ENCODE data around the gene CGNL1.

CGNL1 gene

DNA sequence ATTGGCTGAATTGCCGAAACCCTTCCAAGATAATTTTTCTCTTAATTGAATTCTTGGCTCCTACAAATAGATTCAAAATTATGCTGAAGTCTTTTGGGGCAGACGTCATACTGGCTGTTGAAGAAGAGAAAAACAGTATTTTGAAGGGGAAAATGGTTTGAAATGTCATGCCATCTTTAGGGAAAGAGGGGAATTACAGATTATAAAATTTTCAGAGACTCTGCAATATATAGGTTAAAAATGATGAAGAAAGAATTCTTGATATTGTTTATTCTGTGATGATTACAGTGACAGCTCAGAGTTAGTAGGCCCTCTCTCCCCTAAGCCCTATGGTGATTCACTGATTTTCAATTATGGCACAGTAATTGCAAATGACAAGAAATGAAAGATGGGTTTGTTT is 86.1 kb downstream of the CGNL1 start:
- no peak for DNase-seq

GRCh38 chr15:57463360-57463759 is 87.1 kb downstream of the CGNL1 start:
- DNase-seq: no peak

DNA sequence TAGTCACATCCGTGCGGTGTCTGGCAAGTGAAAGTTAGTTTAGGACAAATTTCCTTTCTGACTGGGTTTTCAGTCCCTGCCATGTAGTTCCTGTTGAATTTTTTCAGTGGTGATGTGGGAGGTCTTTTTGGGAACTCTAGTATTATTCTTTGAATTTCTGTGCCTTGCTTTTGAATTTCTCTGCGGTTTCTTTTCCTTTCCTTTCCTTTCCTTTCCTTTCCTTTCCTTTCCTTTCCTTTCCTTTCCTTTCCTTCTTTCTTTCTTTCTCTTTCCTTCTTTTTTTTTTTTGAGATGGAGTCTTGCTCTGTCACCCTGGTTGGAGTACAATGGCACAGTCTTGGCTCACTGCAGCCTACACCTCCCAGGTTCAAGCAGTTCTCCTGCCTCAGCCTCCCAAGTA is 88.2 kb downstream of the CGNL1 start:
- DNase-seq: no peak

GRCh38 chr15:57468486-57468885 is 92.2 kb downstream of the CGNL1 start:
- no peak for DNase-seq

GRCh38 chr15:57470543-57470942 is 94.2 kb downstream of the CGNL1 start:
- no peak for DNase-seq

DNA sequence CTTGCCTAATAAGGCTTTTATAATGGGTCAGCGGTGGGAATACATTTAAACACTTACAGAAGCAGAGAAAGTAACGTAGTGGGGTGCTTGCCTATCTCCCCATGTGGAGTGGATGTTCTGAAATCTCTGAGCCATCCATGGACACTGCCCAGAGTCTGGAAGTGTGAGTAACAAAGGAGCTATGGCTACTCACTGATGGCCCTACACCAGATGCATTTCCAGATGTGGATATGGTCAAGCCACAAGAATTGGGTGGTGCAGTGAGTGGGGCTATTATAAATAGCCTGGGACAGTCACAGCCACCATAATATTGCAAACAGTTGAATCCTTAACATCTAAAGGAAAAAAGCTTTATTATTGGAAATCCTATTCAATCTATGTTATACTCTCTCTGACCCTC is 96.6 kb downstream of the CGNL1 start:
- no peak for DNase-seq

DNA sequence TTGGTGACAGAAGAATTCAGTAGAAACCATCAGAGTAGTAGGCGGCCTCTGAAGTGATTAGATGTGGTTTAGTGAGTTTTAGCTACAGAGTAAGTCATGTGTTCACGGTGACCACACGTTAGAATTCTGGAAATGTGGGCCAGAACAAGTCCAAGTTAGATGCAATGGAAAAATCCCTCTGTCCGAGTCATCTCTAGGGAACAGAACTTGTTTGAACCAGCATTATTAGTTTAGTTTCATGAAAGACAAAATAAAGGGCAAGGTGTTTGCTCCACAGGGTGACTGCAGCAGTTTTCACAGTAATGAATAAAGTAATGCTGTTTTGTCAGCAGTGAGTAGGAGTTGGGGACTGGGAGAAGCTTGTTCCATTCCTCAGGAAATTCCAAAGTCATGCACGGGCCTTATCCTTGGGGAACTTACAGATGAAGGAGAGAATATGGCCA is 100.2 kb downstream of the CGNL1 start:
- DNase-seq: no peak

- DNase-seq: no peak
Measured at GRCh38 chr15:57477736-57478522, 101.6 kb downstream of the CGNL1 start.

GRCh38 chr15:57479005-57479404 is 102.7 kb downstream of the CGNL1 start:
- DNase-seq: no peak

- DNase-seq: no peak
Measured at GRCh38 chr15:57481038-57481705, 104.9 kb downstream of the CGNL1 start.

DNA sequence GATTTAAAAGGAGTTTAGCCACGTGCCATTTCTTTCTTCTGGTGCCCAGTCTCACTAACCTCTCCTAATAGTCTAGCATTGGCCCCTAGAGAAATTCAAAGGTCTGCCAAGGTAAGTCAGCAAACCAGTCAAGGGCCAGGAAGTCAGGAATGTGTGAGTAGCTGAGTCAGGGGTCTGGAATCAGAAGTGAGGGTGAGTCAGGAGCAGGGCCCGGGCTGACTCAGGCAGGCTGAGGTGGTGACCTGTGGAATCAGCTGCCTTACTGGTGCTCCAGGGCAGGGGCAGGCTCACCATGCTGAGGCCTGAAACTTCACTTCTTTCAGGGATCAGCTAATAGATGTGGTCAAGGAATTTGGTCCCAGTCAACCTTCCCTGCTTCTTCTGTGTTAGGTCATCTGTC is 109.6 kb downstream of the CGNL1 start:
- no peak for DNase-seq

DNA sequence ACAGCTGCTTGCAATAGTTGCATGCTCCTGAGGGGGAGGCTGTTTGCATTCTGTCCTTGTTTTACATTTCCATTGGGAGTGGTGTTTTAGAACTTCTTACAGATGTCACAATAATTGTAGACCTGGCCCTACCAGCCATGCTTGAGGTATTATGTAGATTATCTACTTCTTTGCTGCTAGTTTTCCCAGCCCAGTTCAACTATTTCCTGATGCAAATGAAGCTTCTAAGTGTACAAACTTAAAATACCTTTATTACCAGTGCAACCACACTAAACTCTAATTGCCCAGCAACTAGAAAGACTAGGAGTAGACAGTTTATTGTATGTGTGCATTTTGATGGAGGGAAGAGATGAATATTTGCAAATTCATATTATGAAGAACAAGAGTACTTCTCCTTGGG is 110.5 kb downstream of the CGNL1 start:
- no peak for DNase-seq

DNA sequence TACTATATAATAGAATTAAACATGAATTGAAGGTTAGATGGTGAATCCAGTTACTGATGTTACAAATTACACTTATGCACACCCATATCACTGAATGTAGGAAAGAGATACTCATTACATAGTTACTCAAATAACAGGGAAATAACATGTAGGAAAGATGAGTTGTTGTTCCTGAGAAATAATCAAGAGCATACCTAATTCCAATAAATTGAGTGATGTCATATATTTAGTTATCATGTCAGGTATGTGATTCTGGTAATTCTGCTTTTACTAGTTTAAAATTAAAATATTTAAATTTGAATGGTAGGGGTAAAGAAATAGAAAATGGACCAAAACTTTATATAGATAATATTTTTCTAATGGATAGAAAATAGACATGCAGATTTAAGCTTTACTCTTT is 112.8 kb downstream of the CGNL1 start:
- DNase-seq: no peak

DNA sequence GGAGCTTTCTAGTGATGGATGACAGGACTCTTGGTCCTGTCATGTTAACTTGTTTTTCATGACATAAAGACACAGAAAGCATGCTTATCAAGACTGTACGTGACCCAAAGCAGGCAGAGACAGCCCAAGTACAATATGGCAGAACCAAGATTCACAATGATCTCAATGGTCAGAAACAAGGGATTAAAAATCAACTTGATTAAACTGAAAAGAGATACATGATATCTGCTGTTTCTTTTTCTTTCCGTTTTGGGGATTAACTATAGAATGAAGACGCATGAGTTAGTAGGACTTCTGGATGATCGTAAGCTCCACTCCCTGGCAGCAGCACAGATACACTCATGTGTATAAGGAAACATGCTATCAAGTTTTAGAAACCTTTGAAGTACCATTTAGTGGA is 117.0 kb downstream of the CGNL1 start:
- no peak for DNase-seq

DNA sequence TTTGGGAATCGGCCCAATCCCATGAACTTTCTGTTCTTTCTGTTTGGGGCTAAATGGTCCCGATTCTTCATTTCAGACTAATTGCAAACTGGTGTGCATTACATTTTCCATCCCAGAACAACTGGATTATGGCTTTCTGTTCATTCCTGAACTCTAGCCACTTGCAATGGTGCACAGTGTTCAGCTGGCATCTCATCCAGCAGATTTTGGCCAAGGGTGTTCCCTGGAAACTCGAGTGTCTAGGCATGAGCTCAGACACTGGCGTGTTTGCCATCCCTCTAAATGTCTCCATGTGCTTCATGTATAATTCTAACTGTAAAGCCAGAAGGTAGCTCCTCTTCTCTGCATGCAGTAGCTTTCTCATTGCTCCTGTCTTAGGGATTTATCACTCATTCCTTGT is 118.3 kb downstream of the CGNL1 start:
- no peak for DNase-seq

GRCh38 chr15:57495041-57495440 is 118.7 kb downstream of the CGNL1 start:
- DNase-seq: no peak

- no peak for DNase-seq
Measured at GRCh38 chr15:57495554-57496165, 119.4 kb downstream of the CGNL1 start.

GRCh38 chr15:57496594-57496945 is 120.3 kb downstream of the CGNL1 start:
- no peak for DNase-seq

GRCh38 chr15:57496946-57497869 is 120.9 kb downstream of the CGNL1 start:
- no peak for DNase-seq

GRCh38 chr15:57500256-57500655 is 124.0 kb downstream of the CGNL1 start:
- DNase-seq: no peak

DNA sequence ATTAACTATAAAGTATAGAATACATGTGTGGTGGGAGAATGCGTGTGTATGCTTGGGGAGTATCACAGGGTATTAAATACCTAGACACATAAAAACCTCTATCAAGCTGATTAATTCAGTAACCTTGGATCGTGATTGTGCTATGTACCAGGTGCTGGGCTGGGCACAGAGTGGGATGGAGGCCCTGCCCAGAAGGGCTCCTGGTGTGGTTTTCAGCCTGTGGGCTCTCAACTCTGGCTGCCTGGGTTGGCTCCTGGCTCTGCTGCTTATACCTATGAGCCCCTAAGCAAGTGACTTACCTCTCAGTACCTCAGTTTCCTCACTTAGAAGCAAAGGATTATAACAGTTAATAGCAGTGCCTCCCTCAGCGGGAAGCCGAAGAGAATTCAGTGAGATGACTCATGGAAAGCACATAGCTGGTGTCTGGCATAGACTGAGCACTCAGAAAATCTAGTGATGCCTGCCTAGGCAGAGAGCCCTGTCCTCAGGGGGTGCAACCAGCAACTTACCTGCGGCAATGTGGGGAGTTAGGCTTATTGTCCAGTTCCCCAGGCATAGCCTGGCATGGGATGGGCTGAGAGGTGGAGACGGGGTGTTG is 124.8 kb downstream of the CGNL1 start:
- no peak for DNase-seq

GRCh38 chr15:57502116-57502515 is 125.8 kb downstream of the CGNL1 start:
- DNase-seq: no peak
